ENCODE results near the gene MYOCD. TPM values are rescaled to one million over a fixed set of nuclear protein-coding genes. Genes with fewer than 3 reads are reported as not detected.

The MYOCD gene
- total and polyA plus RNA-seq, 2 experiments from 2014 or later: 2.2 to 8.4 TPM

GRCh38 chr17:12789481-12790248 is 124.0 kb downstream of the MYOCD start, which contains the start of gene ARHGAP44:
TSS of gene ARHGAP44 (plus strand) at chr17:12789498. CDS start at chr17:12789839, 341 bp downstream.
- Histone ChIP-seq H4K20me1 (ENCODE audit: insufficient read depth, poor library complexity, severe bottlenecking) (no peaks in the 10 kb centered on the region), H3K4me1 (ENCODE audit: insufficient read depth) (peaks cover 8% of the 10 kb centered on the region), H2AFZ (peak within 1 kb of the TSS; percentile 89), H3K27me3 (peaks cover 13% of the 10 kb centered on the region), H3K4me2 (peak within 1 kb of the TSS; percentile 96), H3K9me3 (ENCODE audit: low read depth) (no peaks in the 10 kb centered on the region), H3K79me2 (peaks cover 15% of the 10 kb centered on the region), H3K4me3 (peak within 1 kb of the TSS; percentile 91), H3K9me2 (replicated peaks; ENCODE audit: insufficient read depth) (no peaks in the 10 kb centered on the region), H3K36me3 (replicated peaks; ENCODE audit: insufficient read depth, low read depth) (no peaks in the 10 kb centered on the region), H3K27ac (peak within 1 kb of the TSS; percentile 31)
- under 1% methylated on average over 85 of the region's 86 CpGs for WGBS (ENCODE audit: low lambda C conversion rate, missing lambda C conversion rate)
- DNase-seq (ENCODE audit: low spot score): peak; percentile 85
- no peak for TF ChIP-seq EZH2 (IDR thresholded peaks at IDR 0.05; ENCODE audit: borderline replicate concordance)
- no peak for TF ChIP-seq EZH2phosphoT487 (IDR thresholded peaks at IDR 0.05; ENCODE audit: low read depth, severe bottlenecking, unreplicated experiment)

GRCh38 chr17:12790249-12791106 is 124.8 kb downstream of the MYOCD start:
- 8% methylated on average over 27 of the region's 27 CpGs for WGBS (ENCODE audit: low lambda C conversion rate, missing lambda C conversion rate)
- Histone ChIP-seq H3K27me3 (peaks cover 9% of the 10 kb centered on the region), H4K20me1 (ENCODE audit: insufficient read depth, poor library complexity, severe bottlenecking) (no peaks in the 10 kb centered on the region), H3K36me3 (replicated peaks; ENCODE audit: insufficient read depth, low read depth) (no peaks in the 10 kb centered on the region), H3K4me2 (peak overlapping the region; percentile 96), H3K9me2 (replicated peaks; ENCODE audit: insufficient read depth) (no peaks in the 10 kb centered on the region), H2AFZ (peak overlapping the region; percentile 89), H3K4me1 (ENCODE audit: insufficient read depth) (peaks cover 8% of the 10 kb centered on the region), H3K27ac (peak overlapping the region; percentile 31), H3K79me2 (peaks cover 15% of the 10 kb centered on the region), H3K4me3 (peak overlapping the region; percentile 91), H3K9me3 (ENCODE audit: low read depth) (no peaks in the 10 kb centered on the region)
- TF ChIP-seq EZH2 (IDR thresholded peaks at IDR 0.05; ENCODE audit: borderline replicate concordance): no peak
- TF ChIP-seq EZH2phosphoT487 (IDR thresholded peaks at IDR 0.05; ENCODE audit: low read depth, severe bottlenecking, unreplicated experiment): no peak
- no peak for TF ChIP-seq CTCF (IDR thresholded peaks at IDR 0.05; ENCODE audit: poor library complexity)
- DNase-seq (ENCODE audit: low spot score): no peak

DNA sequence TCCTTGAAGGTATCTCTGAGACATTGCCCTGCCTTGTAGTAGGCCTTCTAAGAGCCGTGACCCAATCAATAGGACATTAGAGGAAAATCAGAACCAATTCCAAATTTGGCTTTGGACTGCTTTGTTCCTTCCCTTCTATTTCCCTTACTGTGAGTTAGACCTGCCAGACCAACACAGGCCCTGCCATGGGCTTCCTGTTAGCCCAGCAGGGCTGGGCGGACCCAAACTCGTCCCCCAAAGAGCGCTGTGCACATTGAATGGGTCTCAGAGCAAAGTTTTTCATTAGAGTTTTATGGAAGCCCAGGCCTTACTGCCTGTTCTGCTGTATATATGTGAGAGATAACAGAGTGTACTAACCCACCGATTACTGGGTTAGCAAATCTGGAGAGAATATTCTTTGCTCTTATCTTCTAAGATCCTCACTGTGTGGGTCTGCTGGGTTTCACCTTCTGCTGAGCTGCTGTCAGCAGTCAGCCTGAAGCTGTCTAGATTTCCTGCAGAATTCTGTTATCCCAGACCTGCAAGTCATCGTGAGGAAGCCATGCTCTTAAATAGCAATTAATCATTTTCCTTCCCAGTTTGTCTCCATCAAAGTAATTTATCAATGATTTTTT is 129.3 kb downstream of the MYOCD start:
- Histone ChIP-seq H3K4me3 (no peak overlapping the region), H3K4me1 (ENCODE audit: insufficient read depth) (peaks cover 8% of the 10 kb centered on the region), H3K27ac (no peak overlapping the region), H2AFZ (no peak overlapping the region), H4K20me1 (ENCODE audit: insufficient read depth, poor library complexity, severe bottlenecking) (no peaks in the 10 kb centered on the region), H3K9me2 (replicated peaks; ENCODE audit: insufficient read depth) (no peaks in the 10 kb centered on the region), H3K36me3 (replicated peaks; ENCODE audit: insufficient read depth, low read depth) (no peaks in the 10 kb centered on the region), H3K9me3 (ENCODE audit: low read depth) (no peaks in the 10 kb centered on the region), H3K79me2 (peaks cover 31% of the 10 kb centered on the region), H3K4me2 (no peak overlapping the region), H3K27me3 (no peaks in the 10 kb centered on the region)
- no peak for TF ChIP-seq EZH2 (IDR thresholded peaks at IDR 0.05; ENCODE audit: borderline replicate concordance)
- no peak for TF ChIP-seq EZH2phosphoT487 (IDR thresholded peaks at IDR 0.05; ENCODE audit: low read depth, severe bottlenecking, unreplicated experiment)
- no peak for TF ChIP-seq CTCF (IDR thresholded peaks at IDR 0.05; ENCODE audit: poor library complexity)
- 59% methylated on average over 6 of the region's 6 CpGs for WGBS (ENCODE audit: low lambda C conversion rate, missing lambda C conversion rate)
- no peak for DNase-seq (ENCODE audit: low spot score)
